Gastroesophageal sphincter (tissue), 4 donors: Measurements from ENCODE around the gene PRUNE2. TPM values are rescaled to one million over a fixed set of nuclear protein-coding genes. Genes with fewer than 3 reads are reported as not detected.

Experiments used
- ATAC-seq: fragments of 150-250 bp; one replicate; pipeline ENCODE4 v1.9.1; 2016; ENCODE audit warnings: mild to moderate bottlenecking, moderate library complexity
- H3K27ac ChIP-seq, 4 donors: fragments of 200-600 bp; sonication (generic) in 3 of 4; 1 replicate in 3 of 4; 2 replicates in 1 of 4; pipeline ENCODE4 v1.5.1; 2016 to 2019
- H3K27me3 ChIP-seq: fragments of 200-600 bp; sonication (generic); one replicate; pipeline ENCODE4 v1.5.1; 2019
- H3K36me3 ChIP-seq, 2 donors: fragments of 200-600 bp; sonication (generic); one replicate each; pipeline ENCODE4 v1.5.1; 2019; ENCODE audit warnings: control low read depth in 1 of 2
- H3K4me1 ChIP-seq, 3 donors: fragments of 200-600 bp; sonication (generic); 1 replicate in 2 of 3; 2 replicates in 1 of 3; pipeline ENCODE4 v1.5.1; 2016 to 2019; ENCODE audit warnings: control low read depth in 2 of 3
- H3K4me3 ChIP-seq, 2 donors: fragments of 200-600 bp; sonication (generic); one replicate each; pipeline ENCODE4 v1.5.1; 2019; ENCODE audit warnings: mild to moderate bottlenecking in 1 of 2, moderate library complexity in 1 of 2
- H3K9me3 ChIP-seq, 3 donors: fragments of 200-600 bp; sonication (generic); one replicate each; pipeline ENCODE4 v1.5.1; 2017 to 2019; ENCODE audit warnings: control low read depth in 2 of 3
- CTCF ChIP-seq, 4 experiments: fragments of 200-600 bp in 2 of 4; fragments of 450-650 bp in 2 of 4; sonication (generic) in 1 of 4; IDR thresholded peaks; one replicate each; pipeline ENCODE4 v1.5.1; 2017 to 2019; ENCODE audit warnings: antibody characterized with exemption in 4 of 4, mild to moderate bottlenecking in 2 of 4, moderate library complexity in 2 of 4
- EP300 ChIP-seq: sonication (generic); formaldehyde crosslinking; IDR thresholded peaks from one replicate; pipeline ENCODE4 v1.6.1; 2017; ENCODE audit warnings: antibody characterized with exemption, mild to moderate bottlenecking
- POLR2A ChIP-seq, 2 donors: fragments of 450-650 bp; IDR thresholded peaks; one replicate each; pipeline ENCODE4 v1.6.1; 2017; ENCODE audit warnings: antibody characterized with exemption in 2 of 2, mild to moderate bottlenecking in 2 of 2, moderate library complexity in 1 of 2
- POLR2AphosphoS5 ChIP-seq: sonication (generic); formaldehyde crosslinking; IDR thresholded peaks from one replicate; pipeline ENCODE4 v1.6.1; 2017; ENCODE audit warnings: antibody characterized with exemption
- whole genome bisulfite sequencing, 2 donors: methylation state at CpG; one replicate each; pipeline ENCODE4 v1.1.5; 2018; ENCODE audit warnings: low coverage in 1 of 2; 5-methylcytosine and 5-hydroxymethylcytosine counted together
- total RNA-seq, 4 donors: library from RNA; depleted of rRNA; stranded (reverse); fragments of >200 nt; gene quantifications; one replicate each; pipeline ENCODE4 v1.1.0, GENCODE V29; 2016

PRUNE2 gene
- total RNA-seq, 4 donors from 2014 or later: 561 to 930 (median 763) TPM

- TF ChIP-seq CTCF (IDR thresholded peaks at IDR 0.05) (no peak), EP300 (no peak), POLR2AphosphoS5 (no peak), POLR2A (IDR thresholded peaks at IDR 0.05) (no peak)
- ATAC-seq: no peak
- Histone ChIP-seq H3K9me3 (no peaks in the 10 kb centered on the region), H3K27me3 (no peaks in the 10 kb centered on the region), H3K4me1 (peaks cover 0 to 30% (median 0%) of the 10 kb centered on the region in 3 donors), H3K36me3 (peaks cover 5 to 76% of the 10 kb centered on the region in 2 donors), H3K27ac (peak overlapping the region in 1 of 4 donors; percentile 4), H3K4me3 (no peak overlapping the region)
- WGBS, 2 donors: 39 to 47% methylated on average over 4 of the region's 4 CpGs
Observed at GRCh38 chr9:76646249-76646648, 259.7 kb downstream of the PRUNE2 start.

GRCh38 chr9:76644647-76645250 lies 261.2 kb downstream of the PRUNE2 start:
- no peaks in the 10 kb centered on the region for H3K27me3 ChIP-seq
- H3K27ac ChIP-seq: no peak overlapping the region
- TF ChIP-seq POLR2A (IDR thresholded peaks at IDR 0.05) (no peak), POLR2AphosphoS5 (no peak), EP300 (no peak), CTCF (IDR thresholded peaks at IDR 0.05) (no peak)
- 95 to 100% methylated on average over 1 to 10 of the region's 10 CpGs for WGBS, 2 donors
- H3K9me3 ChIP-seq: no peaks in the 10 kb centered on the region
- no peak overlapping the region for H3K4me3 ChIP-seq
- no peak for ATAC-seq
- H3K4me1 ChIP-seq: peaks cover 0 to 20% (median 0%) of the 10 kb centered on the region in 3 donors
- H3K36me3 ChIP-seq: peaks cover 6 to 85% of the 10 kb centered on the region in 2 donors

- H3K9me3 ChIP-seq: no peaks in the 10 kb centered on the region
- no peak overlapping the region for H3K4me3 ChIP-seq
- no peak for ATAC-seq
- H3K4me1 ChIP-seq: peaks cover 0 to 20% (median 0%) of the 10 kb centered on the region in 3 donors
- H3K27me3 ChIP-seq: no peaks in the 10 kb centered on the region
- TF ChIP-seq CTCF (IDR thresholded peaks at IDR 0.05) (no peak), EP300 (no peak), POLR2AphosphoS5 (no peak), POLR2A (IDR thresholded peaks at IDR 0.05) (no peak)
- H3K27ac ChIP-seq: peak overlapping the region in 2 of 4 donors; percentile 22 to 42
- peaks cover 6 to 85% of the 10 kb centered on the region in 2 donors for H3K36me3 ChIP-seq
- 81 to 95% methylated on average over 2 to 4 of the region's 4 CpGs for WGBS, 2 donors
Observed at GRCh38 chr9:76644171-76644570, 261.7 kb downstream of the PRUNE2 start.

- peaks cover 6 to 85% of the 10 kb centered on the region in 2 donors for H3K36me3 ChIP-seq
- no peak overlapping the region for H3K4me3 ChIP-seq
- peaks cover 0 to 20% (median 0%) of the 10 kb centered on the region in 3 donors for H3K4me1 ChIP-seq
- WGBS, 2 donors: 53 to 59% methylated on average over 5 to 6 of the region's 6 CpGs
- no peak for ATAC-seq
- TF ChIP-seq EP300: no peak
- no peak for TF ChIP-seq POLR2AphosphoS5
- no peak for TF ChIP-seq CTCF (IDR thresholded peaks at IDR 0.05)
- TF ChIP-seq POLR2A (IDR thresholded peaks at IDR 0.05): no peak
- no peaks in the 10 kb centered on the region for H3K9me3 ChIP-seq
- H3K27ac ChIP-seq: peak overlapping the region in 3 of 4 donors; percentile 5 to 42 (median 22)
- no peaks in the 10 kb centered on the region for H3K27me3 ChIP-seq
Observed at GRCh38 chr9:76643399-76644117, 262.4 kb downstream of the PRUNE2 start.
